ENCODE results near the gene CDK9.

DNA sequence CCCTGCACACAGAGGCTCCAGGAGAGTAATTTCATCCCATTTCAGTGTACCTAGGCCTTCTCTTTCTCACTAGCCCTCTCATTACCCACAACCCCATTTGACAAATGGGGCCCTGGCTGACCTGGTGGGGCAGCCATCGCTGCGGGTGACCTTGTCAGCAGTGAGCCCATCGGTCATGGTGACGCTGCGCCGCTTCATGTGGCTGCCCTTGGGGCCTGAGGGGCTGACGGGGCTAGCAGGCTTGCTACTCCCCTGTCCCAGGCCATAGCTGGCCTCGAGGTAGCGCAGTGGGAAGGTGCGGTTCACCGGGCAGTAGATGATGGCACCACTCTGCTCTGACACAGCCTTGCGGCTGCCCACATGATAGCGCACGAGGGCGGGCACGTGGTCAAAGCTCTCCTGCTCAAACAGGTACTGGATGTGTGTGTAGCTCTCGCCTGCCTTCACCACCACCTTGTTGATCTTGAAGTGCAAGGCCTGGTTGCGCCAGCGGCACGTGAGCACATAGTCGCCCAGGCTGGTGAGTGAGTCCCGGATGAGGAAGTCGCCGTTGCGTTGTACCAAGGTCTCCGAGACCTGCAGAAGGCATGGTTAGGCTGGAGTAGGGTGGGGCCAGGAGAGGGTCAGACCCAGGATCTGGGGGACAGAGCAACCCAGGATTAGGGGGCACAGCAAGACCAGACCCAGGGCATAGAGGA, 36.6 kb upstream of the CDK9 start:
- TF ChIP-seq, protein P1, sequence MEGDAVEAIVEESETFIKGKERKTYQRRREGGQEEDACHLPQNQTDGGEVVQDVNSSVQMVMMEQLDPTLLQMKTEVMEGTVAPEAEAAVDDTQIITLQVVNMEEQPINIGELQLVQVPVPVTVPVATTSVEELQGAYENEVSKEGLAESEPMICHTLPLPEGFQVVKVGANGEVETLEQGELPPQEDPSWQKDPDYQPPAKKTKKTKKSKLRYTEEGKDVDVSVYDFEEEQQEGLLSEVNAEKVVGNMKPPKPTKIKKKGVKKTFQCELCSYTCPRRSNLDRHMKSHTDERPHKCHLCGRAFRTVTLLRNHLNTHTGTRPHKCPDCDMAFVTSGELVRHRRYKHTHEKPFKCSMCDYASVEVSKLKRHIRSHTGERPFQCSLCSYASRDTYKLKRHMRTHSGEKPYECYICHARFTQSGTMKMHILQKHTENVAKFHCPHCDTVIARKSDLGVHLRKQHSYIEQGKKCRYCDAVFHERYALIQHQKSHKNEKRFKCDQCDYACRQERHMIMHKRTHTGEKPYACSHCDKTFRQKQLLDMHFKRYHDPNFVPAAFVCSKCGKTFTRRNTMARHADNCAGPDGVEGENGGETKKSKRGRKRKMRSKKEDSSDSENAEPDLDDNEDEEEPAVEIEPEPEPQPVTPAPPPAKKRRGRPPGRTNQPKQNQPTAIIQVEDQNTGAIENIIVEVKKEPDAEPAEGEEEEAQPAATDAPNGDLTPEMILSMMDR (IDR thresholded peaks at IDR 0.05), result no peak
- TF ChIP-seq, protein P2, sequence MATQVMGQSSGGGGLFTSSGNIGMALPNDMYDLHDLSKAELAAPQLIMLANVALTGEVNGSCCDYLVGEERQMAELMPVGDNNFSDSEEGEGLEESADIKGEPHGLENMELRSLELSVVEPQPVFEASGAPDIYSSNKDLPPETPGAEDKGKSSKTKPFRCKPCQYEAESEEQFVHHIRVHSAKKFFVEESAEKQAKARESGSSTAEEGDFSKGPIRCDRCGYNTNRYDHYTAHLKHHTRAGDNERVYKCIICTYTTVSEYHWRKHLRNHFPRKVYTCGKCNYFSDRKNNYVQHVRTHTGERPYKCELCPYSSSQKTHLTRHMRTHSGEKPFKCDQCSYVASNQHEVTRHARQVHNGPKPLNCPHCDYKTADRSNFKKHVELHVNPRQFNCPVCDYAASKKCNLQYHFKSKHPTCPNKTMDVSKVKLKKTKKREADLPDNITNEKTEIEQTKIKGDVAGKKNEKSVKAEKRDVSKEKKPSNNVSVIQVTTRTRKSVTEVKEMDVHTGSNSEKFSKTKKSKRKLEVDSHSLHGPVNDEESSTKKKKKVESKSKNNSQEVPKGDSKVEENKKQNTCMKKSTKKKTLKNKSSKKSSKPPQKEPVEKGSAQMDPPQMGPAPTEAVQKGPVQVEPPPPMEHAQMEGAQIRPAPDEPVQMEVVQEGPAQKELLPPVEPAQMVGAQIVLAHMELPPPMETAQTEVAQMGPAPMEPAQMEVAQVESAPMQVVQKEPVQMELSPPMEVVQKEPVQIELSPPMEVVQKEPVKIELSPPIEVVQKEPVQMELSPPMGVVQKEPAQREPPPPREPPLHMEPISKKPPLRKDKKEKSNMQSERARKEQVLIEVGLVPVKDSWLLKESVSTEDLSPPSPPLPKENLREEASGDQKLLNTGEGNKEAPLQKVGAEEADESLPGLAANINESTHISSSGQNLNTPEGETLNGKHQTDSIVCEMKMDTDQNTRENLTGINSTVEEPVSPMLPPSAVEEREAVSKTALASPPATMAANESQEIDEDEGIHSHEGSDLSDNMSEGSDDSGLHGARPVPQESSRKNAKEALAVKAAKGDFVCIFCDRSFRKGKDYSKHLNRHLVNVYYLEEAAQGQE (IDR thresholded peaks at IDR 0.05; ENCODE audit: insufficient read depth in 1 of 2, low read depth in 2 of 2, low read length in 1 of 2), result no peak
- TF ChIP-seq SIN3A (IDR thresholded peaks at IDR 0.05; ENCODE audit: borderline replicate concordance, insufficient read depth, low read depth, low read length), result no peak
- no peak for TF ChIP-seq POLR2AphosphoS5 (IDR thresholded peaks at IDR 0.05; ENCODE audit: low read depth, low read length)
- no peak for TF ChIP-seq TCF7L2 (IDR thresholded peaks at IDR 0.05; ENCODE audit: low read depth, low read length)
